Measurements from ENCODE around the gene HLA-DQB1.
"Not testable (repeated sequence)": the region's sequence is repeated elsewhere in the genome, so short reads cannot be mapped to it uniquely, and the experiment has no call there.

The HLA-DQB1 gene

DNA sequence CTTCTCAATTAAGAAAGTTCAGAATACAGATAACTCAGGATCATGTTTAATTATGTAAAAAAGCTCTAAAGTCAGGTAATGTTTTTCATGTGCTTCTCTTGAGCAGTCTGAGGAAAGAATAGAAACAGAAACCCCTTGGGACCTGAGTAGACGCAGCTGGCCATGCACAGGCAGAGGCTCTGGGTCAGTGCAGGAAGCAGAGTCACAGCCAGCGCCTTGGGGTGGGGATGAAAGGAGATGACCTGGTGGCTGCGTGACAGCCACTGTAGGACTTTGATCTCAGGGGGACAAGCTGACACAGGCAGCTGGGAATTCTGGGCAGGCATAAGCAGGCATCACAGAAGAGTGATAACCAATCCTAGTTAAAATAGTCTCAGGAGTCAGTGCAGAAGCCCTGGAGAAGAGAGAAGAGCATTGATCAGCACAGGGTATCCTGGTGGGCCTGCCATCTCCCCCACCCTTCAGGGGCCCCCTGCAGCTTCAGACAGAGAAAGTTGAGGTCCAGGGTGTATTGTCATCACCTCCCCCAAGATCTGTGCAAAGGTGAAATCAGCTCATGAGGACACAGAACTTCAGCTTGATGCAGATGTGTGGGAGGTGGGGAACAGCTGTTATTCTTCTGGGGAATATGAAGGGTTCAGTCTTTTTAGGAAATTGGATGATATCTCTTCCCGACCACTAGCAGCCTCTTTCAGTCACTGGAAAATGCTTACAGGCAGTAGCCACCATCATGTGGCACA lies 6.4 kb downstream of the HLA-DQB1 start:
- DNase-seq: no peak

DNA sequence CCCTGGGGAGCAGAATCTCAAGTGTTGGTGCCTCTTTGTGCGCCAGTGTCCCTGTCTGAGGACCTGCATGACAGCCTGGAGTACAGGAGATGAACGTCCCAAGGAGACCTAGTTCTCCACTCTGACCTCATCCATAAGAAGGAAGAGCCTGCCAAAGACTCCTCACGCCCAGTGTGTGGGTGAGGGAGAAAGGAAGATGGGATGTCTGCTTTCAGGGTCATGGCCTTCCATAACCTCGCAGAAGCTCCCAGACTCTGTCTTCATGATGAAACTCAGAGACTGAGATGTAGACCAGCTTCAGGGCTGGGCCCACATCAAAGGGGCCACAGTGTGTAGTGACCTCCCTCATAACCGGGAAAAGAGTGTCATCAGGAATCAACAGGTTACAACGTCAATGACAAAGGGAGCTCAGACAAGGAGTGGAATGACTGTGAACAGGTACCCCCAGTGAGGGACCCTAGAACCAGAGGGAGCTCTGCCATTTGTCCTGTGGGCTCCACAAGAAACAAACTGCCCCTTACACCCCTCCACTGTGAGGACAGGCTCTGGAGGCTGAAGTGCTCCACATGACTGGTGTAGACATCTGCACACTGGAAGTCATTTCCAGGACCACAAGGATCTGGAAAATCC lies 8.1 kb downstream of the HLA-DQB1 start:
- DNase-seq: no peak

DNA sequence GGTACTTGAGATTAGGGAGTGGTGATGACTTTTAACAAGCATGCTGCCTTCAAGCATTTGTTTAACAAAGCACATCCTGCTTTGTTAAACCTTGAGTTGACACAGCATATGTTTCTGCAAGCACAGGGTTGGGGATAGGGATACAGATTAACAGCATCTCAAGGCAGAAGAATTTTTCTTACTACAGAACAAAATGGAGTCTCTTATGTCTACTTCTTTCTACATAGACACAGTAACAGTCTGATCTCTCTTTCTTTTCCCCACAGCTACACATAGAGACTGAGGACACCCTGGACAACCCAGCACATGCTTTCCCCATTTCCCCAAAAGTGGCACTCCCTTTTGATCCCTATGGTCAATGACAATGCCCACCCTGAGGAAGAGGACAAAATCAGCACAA lies 8.6 kb downstream of the HLA-DQB1 start:
- DNase-seq: not testable (repeated sequence)

DNA sequence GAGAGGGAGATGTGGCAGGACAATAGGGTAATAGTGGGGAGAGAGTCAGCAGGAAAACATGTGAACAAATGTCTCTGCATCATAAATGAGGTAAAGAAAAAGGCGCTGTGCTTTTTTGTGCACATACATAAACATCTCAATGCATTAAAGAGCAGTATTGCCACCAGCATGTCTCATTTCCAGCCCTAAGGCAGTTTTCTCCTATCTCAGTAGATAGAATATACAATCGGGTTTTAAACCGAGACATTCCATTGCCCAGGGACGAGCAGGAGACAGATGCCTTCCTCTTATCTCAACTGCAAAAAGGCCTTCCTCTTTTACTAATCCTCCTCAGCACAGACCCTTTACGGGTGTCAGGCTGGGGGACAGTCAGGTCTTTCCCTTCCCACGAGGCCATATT lies 9.1 kb downstream of the HLA-DQB1 start:
- DNase-seq: not testable (repeated sequence)

DNA sequence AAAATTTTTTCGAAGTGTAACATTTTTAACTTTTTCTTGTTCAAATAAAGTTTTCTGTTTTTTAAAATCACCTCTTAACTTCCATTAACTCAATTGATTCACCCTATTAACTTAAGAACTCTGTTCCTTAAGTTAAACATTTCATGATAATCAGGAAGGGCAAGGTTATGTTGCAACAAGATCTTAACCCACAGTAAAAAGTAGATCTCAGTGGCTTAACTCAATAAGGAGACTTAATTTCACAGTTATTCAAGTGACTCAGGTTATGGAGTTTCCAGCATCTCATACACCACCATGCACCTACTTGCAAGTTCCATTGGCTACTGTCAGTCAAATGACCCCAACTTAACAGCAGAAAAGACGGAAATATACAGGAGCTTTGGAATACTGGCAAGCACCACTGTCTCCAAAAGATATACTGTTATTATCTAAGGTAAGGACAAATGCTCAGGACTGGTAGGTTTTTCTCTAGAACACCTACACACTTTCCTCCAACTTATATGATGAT lies 11.2 kb downstream of the HLA-DQB1 start:
- no peak for DNase-seq

DNA sequence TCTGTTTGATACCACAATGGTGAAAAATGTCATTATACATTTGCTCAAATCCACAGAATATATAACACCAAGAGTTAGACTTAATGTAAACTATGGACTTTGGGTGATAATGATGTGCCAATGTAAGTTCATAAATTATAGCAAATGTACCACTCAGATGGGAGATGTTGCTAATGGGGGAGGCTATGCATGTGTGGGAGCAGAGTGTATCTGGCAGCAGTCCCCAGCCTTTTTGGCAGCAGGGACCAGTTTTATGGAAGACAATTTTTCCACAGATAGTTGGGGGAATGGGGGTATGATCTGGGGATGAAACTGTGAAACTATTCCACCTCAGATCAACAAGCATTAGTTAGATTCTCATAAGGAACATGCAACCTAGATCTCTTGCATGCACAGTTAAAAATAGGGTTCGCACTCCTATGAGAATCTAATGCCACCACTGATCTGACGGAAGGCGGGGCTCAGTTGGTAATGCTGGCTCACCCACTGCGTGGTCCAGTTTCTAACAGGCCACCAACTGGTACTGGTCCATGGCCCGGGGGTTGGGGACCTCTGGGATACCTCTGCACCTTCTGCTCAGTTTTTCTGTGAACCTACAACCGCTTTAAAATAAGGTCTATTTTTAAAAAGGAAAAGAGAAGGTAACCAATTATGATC lies 21.3 kb downstream of the HLA-DQB1 start:
- no peak for DNase-seq

DNA sequence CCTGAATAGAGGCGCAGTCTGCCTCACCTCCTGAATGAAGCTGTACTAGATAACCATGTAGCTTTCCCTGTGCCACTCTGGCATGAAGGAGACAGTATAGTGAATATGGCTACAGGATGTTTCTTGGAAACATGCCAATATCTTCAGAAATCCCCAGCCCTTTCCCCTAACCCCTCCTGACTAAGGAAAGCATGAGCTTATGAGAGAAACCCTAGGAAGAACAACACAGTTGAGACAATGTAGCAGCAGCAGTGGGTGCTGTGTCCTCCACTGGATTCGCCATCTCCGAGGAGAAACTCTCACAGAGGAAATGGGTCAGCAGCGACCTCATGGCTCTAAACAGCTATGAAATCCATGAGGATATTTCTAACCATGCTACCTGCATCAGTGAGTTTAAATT lies 22.6 kb downstream of the HLA-DQB1 start:
- no peak for DNase-seq

DNA sequence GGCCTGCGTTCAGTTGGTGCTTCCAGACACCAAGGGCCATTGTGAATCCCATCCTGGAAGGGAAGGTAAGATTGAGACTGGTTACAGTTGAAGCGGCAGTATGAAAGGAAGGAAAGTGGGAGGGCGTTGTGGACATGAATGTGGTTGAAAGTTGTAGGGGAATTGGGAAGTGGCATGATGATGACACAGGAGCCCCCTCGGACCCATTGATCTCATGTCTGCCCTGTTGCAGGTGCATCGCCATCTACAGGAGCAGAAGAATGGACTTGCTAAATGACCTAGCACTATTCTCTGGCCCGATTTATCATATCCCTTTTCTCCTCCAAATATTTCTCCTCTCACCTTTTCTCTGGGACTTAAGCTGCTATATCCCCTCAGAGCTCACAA lies 23.7 kb downstream of the HLA-DQB1 start:
- DNase-seq: no peak

DNA sequence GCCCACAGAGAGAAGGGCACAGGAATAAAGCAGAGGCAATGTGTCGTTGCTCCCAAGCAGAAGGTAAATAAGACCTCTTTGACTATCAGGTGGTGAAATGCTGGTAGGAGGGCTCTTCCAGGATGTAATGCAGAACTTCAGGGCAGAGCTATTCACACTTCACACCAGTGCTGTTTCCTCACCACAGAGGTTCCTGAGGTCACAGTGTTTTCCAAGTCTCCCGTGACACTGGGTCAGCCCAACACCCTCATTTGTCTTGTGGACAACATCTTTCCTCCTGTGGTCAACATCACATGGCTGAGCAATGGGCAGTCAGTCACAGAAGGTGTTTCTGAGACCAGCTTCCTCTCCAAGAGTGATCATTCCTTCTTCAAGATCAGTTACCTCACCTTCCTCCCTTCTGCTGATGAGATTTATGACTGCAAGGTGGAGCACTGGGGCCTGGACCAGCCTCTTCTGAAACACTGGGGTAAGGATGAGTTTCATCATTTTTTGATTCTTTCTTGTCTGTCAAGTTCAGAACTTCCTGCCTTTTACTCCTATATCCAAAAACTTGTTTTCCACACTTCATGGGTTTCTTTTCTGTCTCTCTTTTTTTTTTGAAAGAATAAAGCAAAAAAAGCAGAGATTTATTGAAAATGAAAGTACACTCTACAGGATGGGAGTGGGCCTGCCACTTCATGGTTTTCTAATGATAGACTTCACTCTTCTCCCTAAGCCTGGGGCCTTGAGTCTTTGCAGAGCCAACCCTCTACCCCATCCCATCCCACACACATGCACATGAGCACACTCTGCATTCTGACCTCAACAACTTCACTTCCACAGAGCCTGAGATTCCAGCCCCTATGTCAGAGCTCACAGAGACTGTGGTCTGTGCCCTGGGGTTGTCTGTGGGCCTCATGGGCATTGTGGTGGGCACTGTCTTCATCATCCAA lies 24.4 kb downstream of the HLA-DQB1 start:
- not testable (repeated sequence) for DNase-seq

DNA sequence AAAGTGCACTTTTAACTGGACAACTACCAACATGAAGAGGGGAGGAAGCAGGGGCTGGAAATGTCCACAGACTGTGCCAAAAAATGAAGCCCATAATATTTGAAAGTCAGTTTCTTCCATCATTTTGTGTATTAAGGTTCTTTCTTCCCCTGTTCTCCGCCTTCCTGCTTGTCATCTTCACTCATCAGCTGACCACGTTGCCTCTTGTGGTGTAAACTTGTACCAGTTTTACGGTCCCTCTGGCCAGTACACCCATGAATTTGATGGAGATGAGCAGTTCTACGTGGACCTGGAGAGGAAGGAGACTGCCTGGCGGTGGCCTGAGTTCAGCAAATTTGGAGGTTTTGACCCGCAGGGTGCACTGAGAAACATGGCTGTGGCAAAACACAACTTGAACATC lies 25.3 kb downstream of the HLA-DQB1 start:
- no peak for DNase-seq

DNA sequence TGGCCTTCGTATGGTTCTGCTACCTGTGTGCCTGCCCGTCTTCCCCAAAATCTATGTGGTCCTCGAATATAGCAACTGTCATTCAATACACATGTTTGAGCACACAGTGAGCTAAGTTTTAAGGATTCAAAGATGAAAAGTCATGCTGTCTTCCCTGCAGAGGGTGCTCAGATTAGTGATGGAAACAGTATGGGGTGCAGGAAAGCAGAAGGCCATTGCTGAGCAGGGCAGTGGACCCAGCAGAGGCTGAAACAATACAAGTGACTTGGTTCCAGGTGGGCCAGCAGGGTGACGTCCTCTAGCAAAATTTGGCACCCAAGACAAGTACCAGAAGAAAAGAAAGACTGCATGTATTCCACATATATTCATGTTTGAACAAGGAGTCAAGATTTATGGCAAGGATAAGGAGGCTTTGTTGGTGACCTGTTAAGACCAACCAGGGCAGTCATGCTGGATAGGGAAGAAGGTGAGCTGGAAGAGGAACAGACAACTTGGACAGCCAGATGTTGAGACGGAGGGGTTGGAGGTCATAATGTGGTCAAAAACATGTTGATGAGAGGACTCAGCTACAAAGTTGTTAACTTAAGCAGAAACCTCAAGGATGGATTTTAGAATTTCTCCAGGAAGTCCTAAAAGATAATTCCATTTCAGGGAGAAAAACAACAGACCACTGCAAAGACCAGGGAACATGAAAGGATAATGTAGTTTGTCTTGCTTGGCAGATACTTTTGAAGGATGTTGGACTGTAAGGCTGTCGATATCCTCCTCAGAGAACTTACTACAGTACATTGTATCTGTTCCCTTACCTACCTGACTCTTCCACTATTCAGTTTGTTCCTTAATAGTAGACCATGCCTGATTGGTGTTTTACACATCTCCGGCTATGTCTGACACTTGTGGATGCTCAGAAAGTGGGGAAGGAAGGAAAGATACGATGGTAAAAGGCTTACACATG lies 26.7 kb downstream of the HLA-DQB1 start:
- DNase-seq: no peak

DNA sequence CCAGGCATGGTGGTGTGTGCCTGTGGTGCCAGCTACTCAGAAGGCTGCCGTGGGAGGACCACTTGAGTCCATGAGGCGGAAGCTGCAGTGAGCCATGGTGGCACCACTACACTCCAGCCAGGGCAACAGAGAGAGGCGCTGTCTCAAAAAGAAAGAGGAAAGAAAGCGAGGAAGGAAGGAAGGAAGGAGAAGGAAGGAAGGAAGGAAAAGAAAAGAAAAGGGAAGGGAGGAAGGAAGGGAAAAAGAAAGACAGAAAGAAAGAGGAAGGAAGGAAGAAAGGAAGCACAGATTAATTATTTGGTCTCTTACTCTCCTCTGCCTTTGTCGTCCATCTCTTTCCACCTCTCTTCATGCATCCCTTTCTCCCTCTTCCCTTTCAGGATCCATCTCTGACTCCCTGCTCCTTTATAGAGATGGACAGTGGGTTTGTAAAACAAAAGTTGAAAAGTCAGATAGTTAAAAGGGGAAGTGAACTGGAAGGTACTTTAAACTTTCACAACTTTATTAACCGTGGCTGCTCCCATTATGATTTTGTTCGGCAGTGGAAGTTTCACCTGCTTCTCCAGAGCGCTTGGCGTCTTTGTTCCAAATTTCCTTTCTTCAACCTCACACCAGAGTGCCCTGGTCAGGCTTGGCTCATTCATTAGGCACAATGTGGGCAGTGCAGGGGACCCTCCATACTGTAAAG lies 27.8 kb downstream of the HLA-DQB1 start:
- DNase-seq: no peak

DNA sequence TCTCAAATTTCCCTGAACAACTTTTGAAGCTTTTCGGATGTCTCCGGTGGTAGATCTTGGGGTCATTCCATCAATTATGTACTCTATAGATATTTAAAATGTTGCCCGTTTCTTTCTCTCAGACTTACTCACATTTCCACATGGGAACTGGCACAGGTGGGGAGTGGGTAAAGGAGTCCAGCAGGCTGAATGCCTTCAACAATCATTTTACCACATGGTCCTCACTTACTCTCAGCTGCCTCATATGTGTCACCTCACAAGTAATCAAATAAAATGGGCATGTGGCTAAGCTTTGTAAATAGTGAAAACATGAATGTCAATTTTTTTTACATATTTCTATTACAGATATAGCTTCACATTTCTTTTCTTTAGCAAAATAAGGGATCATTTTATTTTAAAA lies 28.6 kb downstream of the HLA-DQB1 start:
- DNase-seq: no peak

DNA sequence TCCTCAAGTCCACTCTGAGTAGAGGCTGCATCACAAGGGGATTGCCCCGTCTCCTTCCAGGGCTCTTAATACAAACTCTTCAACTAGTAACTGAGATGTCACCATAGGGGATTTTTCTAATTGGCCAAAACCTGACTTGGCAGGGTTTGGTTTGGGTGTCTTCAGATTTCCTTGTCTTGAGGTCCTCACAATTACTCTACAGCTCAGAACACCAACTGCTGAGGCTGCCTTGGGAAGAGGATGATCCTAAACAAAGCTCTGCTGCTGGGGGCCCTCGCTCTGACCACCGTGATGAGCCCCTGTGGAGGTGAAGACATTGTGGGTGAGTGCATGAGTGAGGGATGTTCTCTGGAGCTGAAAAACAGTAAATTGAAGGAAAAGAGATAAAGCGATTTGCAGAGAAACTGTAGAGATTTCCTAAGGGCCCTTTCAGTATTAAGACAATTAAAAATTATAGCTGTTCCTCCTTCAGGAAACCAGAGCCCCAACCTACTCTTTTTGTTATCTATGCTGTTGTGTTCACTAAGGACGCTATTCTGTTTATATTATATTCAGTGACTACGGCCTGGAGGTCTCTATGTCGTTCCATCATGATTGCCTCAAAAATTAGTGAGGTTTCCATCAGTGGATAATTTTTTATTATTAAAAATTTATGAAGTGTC lies 29.1 kb downstream of the HLA-DQB1 start, which contains the start of gene HLA-DQA1:
Gene HLA-DQA1, plus strand, starts transcription at position 188 of the 662 bp plus-strand sequence. Its CDS starts 53 bp downstream, at position 241.
- no peak for DNase-seq

DNA sequence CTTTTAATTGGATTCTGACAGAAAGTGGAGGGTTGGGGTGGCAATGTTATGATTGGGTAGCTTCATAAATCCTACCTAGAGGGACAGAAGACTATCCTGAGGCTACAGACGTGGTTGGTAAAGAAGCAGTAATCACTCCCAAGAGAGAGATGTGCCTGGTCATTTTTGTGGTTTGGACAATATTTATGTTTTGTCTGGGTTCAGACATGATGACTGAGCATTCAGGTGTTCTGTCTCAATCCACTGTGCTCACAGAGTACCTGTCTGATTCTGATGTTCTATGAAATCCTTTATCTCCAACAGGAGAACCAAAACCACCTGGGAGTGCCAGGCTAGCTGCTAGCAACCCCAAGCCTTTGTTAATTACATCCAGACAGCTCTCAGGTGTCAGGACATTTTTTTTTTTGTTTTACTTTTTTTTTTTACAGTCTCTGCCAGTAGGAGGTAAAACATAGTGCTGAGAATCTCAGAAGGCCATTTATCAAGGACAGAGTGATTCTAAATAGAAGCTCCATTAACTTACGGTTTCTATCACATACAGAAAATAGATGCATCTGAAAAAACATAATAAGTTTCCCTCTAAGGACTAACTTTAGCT lies 30.8 kb downstream of the HLA-DQB1 start:
- DNase-seq: no peak

DNA sequence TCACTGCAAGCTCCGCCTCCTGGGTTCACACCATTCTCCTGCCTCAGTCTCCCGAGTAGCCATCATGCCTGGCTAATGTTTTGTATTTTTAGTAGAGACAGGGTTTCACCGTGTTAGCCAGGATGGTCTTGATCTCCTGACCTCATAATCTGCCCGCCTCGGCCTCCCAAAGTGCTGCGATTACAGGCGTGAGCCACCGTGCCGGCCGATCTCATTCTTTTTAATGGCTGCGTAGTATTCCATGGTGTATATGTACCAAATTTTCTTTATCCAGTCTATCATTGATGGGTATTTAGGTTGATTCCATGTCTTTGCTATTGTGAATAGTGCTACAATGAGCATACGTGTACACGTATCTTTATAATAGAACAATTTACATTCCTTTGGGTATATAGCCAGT lies 36.7 kb downstream of the HLA-DQB1 start:
- not testable (repeated sequence) for DNase-seq

DNA sequence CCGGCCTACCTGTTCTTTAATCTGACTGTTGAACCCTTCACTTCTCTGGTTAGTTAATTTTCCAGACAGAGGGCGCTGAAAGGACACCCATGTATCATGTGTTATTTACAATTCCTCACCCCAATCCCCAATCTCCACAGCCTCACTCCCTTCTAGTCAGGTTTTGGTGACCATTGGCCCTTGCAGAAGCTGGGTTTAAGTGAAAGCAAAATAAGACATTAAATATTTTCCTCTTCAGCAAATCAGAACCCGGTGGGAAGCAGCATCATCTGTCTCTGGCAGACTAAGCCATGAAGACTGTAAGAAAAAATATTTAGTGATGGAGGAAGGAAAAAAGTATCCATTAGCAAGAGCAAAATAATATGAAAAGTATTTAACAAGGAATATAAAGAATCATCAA lies 38.6 kb downstream of the HLA-DQB1 start:
- no peak for DNase-seq

DNA sequence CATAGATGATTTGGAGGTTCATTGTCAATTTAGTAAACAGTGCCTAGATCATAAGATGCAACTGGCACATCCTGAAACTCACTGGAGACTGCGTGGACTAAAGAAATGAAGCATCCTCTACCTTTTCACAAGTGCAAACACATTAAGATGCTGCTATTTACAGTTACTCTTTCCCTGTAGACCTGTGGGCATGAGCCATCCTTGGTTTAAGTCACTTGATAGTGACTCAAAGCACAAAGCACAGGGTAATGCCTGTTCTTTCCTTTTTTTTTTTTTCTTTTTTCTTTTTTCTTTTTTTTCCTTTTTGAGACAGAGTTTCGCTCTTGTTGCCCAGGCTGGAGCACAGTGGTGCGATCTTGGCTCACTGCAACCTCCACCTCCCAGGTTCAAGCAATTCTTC lies 39.2 kb downstream of the HLA-DQB1 start:
- DNase-seq: no peak

DNA sequence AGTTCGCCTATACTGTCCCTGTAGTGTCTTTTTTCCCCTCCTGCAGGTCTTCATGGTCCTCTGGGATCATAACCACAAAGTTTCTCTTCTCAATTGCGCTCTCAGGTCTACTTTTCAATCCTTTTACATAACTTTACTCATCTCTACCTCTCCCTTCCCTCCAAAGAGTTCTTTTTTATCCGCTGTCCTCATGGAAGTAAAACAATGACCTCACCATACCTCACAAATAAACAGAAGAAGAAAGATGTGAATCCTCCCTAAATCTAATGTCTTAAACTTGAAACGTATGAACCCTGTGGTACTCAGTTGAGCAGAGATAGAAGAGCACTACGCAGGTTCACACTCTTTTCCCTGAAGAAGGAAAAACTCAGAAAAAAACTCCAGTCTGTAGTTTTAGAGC lies 41.3 kb downstream of the HLA-DQB1 start:
- DNase-seq: no peak

DNA sequence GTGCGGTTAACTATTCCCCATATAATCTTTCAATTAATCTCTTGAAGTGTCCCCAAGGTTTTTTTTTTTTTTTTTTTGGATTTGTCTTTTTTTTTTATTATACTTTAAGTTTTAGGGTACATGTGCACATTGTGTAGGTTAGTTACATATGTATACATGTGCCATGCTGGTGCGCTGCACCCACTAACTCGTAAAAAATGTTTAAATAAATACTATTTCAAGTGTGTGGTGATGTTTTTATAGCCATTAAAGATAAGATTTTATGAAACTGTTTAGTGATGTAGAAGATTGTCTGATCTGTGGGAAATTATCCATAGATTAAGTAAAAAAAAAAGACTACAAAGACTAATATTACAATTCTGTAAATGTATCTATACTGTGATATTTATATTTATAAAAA lies 41.9 kb downstream of the HLA-DQB1 start:
- DNase-seq: no peak
